Uterus (tissue), 2 donors: ENCODE measurements around the gene ACP2.

ENCODE experiments used
- CTCF ChIP-seq, 4 experiments: fragments of 200-600 bp in 2 of 4; fragments of 450-650 bp in 2 of 4; sonication (generic) in 2 of 4; IDR thresholded peaks; one replicate each; pipeline ENCODE4 v1.5.1; 2016 to 2019; ENCODE audit warnings: antibody characterized with exemption in 4 of 4, mild to moderate bottlenecking in 2 of 4, moderate library complexity in 1 of 4
- POLR2A ChIP-seq, 2 donors: fragments of 450-650 bp; IDR thresholded peaks; one replicate each; pipeline ENCODE4 v1.6.1; 2016; ENCODE audit warnings: antibody characterized with exemption in 2 of 2, mild to moderate bottlenecking in 1 of 2, moderate library complexity in 1 of 2

DNA sequence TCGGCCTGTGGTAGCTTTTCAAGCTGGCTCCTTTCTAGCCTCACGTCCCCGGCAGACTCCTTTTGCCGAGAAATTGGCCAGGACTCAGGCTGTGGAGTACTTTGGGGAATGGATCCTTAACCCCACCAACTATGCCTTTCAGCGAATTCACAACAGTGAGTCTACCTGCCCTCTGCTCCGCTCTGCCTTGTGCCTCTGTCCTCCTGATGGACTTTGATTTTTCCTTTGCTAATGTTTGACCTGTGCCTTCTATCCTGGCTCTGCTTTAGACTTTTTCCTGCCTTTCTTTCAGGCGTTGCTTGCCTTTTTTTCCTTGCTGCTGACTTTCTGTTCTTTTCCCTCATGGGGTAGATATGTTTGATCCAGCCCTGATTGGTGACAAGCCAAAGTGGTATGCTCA is 33.8 kb upstream of the ACP2 start:
- TF ChIP-seq CTCF (IDR thresholded peaks at IDR 0.05) (no peak), POLR2A (IDR thresholded peaks at IDR 0.05) (no peak)
